NCI-H2227 treated with DMSO at 0.1 percent for 48 hours (cell line): ENCODE results near the gene KLF16.
"Not testable (repeated sequence)": the region's sequence is repeated elsewhere in the genome, so short reads cannot be mapped to it uniquely, and the experiment has no call there.

Source experiments
- DNase-seq: peaks from one replicate; lab custom pipeline; 2025; lab: John Stamatoyannopoulos, UW

The KLF16 gene

DNA sequence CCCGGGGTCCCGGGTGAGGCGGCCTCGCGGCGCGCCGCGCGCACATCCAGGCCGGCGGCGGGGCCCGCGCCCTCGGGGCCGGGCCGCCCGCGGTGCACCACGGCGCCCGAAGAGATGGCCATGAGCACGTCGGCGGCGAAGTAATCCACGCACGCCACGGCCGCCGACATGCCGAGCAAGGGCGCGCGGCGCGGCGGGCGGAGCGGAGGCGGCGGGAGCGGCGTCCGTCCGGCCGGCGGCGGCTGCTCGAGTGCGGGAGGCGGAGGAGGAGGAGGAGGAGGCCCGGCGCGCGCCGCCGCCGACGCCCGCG lies at the start of gene KLF16:
Gene KLF16, minus strand, starts transcription at position 252 of the 310 bp plus-strand sequence. Its CDS starts 82 bp downstream, at position 170.
- no peak for DNase-seq

DNA sequence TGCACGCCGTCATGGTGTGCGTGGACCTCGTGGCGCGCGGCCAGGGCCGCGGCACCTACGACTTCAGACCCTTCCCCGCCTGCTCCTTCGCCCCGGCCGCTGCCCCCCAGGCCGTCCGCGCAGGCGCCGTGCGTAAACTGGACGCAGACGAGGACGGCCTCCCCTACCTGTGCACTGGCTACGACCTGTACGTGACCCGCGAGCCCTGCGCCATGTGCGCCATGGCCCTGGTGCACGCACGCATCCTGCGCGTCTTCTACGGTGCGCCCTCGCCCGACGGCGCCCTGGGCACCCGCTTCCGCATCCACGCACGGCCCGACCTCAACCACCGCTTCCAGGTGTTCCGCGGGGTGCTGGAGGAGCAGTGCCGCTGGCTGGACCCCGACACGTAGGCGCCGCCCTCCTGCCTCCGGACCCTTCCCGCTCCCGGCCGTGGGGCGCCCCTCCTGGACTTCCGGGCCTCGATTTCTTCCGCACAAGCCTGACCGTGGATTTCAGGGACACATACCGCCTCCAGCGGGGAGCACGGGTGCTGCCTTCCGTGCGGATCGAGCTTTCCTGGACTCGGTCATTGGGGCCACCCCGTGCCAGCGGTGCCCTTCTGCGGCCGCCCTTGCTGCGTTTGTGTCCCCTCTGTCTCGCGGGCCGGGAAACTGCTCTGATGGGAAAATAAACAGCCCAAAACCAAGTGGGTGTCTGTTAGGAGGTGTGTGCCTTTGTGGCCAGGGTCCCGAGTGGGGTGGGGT lies 49.6 kb upstream of the KLF16 start:
- no peak for DNase-seq

DNA sequence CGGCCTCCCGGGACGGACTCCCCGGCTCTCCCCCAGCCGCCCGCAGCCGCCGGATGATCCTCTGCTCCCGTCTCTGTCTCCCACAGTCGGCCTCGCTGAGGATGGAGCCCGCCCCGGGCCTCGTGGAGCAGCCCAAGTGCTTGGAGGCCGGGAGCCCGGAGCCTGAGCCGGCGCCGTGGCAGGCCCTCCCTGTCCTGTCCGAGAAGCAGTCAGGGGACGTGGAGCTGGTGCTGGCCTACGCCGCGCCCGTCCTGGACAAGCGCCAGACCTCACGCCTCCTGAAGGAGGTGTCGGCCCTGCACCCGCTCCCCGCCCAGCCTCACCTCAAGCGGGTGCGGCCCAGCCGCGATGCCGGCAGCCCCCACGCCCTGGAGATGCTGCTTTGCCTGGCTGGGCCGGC lies 48.6 kb upstream of the KLF16 start:
- DNase-seq = no peak

DNA sequence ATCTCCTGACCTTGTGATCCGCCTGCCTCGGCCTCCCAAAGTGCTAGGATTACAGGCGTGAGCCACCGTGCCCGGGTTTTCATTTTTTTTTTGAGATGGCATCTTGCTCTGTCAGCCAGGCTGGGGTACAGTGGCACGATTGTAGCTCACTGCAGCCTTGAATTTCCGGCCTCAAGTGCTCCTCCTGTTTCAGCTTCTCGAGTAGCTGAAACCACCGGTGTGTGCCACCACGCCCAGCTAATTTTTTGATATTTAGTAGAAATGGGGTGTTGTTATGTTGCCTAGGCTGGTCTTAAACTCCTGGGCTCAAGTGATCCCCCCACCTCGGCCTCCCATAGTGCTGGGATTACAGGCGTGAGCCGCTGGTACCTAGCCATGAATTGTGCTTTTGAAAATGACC lies 47.7 kb upstream of the KLF16 start:
- DNase-seq = no peak

DNA sequence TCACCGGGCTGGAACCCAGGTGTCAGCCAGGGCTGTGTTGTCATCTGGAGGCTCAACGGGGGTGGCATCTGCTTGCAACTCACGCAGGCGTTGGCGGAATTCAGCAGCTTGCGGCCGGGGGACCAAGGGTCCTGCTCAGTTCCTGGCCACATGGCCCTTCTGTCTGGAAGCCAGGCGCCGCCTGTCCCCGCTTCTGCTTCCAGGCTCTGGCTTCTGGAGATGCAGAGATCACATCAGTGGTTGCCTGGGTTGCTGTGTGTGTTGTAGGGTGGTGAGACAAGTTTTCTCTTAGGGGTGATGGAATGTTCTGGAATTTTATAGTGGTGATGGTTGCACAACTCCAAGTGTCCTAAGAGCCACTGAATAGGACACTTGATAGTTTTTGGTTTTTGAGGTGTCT lies 46.8 kb upstream of the KLF16 start:
- no peak for DNase-seq

DNA sequence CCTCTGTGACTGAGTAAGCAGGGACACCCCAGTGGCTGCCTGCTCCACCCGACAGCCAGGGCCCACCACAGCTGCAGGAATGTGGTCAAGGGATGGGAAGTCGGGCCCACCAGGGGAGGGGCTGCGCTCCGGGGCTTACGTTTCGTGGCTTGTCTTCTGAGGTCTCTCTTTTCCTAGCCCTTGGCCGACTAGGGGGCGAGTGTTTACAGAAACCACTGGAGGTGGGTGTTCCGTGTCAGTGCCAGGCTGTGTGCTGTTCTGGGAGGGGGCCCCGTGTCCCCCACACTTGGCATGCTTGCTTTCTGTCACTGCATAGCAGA lies 46.3 kb upstream of the KLF16 start:
- no peak for DNase-seq

DNA sequence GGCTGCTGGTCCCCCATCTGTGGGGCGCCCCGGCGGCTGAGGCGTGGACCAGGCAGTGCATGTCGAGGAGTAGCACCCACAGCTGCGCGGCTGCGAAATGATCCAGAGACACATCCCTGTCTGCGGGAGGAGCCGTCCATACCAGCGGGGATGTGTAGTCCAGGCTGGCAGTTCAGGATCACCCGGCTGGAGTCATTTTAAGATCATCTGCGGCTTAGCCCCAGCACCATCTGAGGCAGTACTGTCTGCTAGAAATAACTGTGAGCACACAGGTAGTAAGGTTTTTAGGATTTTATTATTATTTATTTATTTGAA lies 44.9 kb upstream of the KLF16 start:
- no peak for DNase-seq

DNA sequence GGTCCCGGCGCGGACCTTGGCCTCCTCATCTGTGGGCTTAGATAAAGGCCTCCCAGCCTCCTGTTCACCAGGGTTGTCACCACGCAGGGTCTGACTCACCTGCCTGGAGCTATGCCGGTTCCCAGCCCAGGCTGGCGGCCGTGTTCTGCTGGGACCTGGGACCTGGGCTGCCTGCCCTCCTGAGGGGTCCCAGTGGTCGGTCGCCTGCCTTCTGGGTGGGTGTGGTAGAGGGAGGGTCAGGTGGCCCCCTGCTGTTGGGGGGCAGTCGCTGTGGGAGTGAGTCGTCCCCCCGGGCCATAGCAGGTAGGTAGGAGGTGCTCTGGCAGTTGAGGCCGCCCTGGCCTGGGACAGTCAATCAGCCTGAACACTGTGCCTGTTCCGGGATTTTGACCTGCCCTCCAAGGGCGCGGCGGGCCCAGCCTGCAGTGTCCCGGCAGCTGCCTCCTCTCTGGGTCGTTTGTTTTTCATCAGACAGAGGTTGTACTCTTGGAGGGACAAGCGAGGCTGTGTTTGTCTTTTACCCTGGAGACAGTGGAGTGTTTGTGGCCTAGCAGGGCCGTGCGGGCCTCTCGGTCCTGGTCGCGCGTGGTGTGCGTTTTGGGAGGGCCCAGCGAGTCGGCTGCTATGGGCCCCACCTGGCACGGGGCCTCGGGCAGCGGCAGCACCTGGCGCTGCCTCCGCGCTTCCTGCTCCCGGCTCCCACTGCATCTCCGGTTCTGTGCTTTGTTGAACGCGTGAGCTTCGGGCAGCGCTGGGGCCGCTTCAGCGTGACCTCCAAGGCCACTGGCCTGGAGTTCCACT lies 44.4 kb upstream of the KLF16 start:
- no peak for DNase-seq

DNA sequence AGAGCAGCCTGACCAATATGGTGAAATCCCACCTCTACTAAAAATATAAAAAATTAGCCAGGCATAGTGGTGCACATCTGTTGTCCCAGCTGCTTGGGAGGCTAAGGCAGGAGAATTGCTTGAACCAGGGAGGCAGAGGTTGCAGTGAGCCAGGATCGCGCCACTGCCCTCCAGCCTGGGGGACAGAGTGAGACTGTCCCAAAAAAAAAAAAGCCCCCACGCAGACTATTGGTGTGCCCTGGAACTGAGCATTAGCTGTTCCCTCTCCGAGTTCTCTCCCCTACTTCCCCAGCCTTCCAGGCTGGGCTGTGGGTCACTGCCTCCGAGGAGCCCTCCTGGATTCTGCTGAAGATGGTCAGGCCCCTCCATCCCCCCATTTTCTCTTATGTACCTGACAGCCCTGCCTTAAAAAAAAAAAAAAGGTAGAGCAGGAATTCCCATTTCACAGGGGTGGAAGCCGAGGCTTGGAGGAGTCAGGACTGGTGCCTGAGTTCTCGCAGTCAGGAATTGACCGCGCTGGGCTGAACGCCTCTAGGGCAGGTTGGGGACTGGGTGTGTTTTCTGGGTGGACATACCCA lies 43.7 kb upstream of the KLF16 start:
- no peak for DNase-seq

DNA sequence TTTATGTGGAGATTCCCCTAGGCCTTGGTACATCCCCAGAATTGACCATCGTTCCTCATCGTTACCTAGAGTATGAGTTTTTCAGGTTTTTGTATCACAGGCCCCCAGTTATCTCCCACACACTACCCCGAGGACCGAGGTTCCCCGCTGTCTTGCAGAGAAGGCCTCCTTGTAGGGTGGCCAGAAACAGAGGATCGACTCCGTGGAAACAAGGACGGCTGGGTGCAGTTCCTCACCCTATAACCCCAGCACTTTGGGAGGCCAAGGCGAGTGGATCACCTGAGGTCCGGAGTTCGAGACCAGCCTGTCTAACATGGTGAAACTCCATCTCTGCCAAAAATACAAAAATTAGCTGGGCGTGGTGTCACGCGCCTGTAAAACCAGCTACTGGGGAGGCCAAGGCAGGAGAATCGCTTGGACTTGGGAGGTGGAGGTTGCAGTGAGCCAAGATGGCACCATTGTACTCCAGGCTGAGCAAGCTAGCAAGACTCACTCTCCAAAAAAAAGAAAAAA lies 42.5 kb upstream of the KLF16 start:
- DNase-seq = no peak

DNA sequence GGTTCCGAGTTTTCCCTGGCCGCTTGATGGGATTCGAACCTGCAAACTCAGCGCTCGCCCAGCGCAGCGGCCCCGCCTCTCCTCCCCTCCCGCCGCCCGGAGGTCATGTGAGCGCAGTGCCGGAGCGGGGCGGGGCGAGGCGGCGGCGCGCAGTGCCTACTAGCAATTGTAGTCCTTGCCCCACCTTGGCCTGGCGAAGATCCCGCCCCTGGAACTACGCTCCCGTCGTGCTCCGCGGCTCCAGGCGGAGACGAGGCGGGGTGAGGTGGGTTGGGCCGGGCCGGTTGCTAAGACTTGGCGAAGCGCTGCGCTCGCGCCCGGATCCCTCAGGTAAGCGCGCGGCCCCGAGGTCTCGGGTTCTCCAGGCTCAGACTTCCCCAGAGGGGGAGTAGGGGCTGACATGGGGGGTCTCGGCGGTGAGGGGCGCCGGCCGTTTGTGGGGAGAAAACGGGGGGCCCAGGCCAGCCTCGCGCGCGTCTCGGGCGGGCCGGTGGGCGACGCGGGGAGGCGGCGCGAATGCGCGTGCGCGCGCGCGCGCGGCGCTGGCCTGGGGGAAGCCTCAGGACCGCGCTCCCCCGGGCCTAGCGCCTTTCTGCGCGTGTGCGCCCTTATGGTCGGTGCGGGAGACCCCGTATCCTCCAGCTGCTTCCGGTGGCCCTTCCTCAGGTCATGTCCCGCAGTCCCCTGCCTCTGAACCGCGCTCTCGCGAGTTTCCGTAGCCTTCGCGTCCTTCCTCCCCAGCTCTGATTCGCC lies 41.9 kb upstream of the KLF16 start, which contains the start of the genes ADAT3 and SCAMP4:
Gene ADAT3, plus strand, starts transcription at position 290 of the 753 bp plus-strand sequence. CDS start 6,649 bp downstream, outside the sequence.
Gene SCAMP4, plus strand, starts transcription at position 290 of the 753 bp plus-strand sequence. CDS start 9,621 bp downstream, outside the sequence.
- peak; percentile 94 for DNase-seq

DNA sequence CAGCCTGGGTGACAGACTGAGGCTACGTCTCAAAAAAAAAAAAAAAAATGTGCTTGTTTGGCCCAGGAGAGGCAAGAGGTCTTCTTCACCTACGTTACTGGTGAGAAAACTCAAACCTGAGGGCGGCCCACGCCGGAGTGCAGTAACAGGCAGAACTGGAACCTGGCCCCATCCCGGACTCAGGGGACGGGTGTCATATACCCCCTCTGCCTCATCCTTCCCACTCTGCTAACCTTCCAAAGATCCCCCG lies 41.4 kb upstream of the KLF16 start:
- no peak for DNase-seq

DNA sequence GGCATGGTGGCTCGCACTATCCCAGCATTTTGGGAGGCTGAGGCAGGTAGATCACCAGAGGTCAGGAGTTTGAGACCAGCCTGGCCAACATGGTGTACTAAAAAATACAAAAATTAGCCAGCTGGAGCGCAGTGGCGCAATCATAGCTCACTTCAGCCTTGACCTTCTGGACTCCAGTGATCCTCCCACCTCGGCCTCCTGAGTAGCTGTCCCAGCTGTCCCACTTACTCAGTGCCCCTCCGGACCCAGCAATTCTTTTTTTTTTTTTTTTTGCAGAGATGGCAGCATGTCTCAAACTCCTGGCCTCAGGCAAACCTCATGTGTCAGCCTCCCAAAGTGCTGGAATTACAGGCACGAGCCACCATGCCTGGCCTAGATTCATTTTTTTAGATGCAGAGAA lies 39.5 kb upstream of the KLF16 start:
- no peak for DNase-seq

DNA sequence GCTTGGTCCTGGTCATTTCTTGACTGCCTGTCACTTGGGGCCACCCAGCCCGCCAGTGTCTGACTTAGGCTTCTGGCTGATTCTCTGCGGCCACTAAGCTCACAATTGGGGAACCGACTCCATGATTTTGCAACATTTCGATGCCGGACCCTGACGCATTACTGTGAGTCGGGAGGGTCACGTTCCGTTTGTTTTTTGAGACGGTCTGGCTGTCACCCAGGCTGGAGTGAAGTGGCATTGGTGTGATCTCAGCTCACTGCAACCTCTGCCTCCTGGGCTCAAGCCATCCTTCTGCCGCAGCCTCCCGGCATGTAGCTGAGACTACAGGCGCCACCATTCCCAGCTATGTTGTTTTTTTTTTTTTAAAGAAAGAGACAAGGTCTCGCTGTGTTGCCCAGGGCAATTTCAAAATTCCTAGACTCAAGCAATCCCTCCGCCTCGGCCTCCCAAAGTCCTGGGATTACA lies 38.6 kb upstream of the KLF16 start:
- DNase-seq = no peak

DNA sequence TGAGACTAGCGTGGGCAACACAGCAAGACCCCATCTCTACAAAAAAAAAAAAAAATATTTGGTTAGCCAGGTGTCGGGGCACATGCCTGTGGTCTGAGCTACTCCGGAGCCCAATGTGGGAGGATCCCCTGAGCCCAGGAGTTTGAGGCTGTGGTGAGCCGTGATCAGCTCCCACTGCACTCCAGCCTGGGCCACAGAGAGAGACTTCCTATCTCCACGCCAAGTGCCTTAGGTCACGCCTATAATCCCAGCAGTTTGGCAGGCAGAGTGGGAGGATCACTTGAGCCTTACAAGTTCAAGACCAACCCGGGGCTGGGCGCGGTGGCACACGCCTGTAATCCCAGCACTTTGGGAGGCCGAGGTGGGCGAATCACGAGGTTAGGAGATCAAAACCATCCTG lies 33.1 kb upstream of the KLF16 start:
- no peak for DNase-seq

DNA sequence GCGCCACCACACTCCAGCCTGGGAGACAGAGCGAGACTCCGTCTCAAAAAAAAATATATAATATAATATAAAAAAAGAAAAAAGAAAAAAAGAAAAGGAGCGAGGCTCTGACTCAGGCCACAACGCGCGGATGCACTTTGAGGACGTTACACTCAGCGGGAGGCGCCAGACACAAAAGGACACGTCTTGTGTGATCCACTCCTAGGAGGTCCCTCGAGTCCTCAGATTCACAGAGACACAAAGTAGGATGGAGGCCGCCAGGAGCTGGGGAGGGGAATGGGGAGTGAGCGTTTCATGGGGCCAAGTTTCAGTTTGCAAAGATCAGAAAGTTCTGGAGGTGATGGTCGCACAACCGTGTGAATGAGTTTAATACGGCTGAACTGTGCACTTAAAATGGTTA lies 30.4 kb upstream of the KLF16 start:
- no peak for DNase-seq

DNA sequence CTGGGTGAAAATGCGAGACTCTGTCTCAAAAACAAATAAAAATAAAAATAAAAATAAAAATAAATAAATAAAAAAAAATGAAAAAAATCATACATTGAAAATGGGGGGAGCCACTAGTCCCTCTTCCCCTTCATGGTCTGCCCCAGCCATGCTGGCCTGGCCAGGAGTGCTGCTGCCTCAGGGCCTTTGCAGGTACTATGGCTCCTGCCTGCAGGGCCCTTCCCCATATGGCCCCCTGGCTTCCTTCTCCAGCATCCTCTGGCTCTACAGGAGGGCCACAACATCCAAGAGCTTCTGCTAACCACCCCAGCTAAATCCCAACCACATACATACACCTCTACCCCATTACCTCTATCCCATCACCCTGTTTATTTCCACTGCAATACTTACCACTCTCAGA lies 26.5 kb upstream of the KLF16 start:
- DNase-seq = no peak

DNA sequence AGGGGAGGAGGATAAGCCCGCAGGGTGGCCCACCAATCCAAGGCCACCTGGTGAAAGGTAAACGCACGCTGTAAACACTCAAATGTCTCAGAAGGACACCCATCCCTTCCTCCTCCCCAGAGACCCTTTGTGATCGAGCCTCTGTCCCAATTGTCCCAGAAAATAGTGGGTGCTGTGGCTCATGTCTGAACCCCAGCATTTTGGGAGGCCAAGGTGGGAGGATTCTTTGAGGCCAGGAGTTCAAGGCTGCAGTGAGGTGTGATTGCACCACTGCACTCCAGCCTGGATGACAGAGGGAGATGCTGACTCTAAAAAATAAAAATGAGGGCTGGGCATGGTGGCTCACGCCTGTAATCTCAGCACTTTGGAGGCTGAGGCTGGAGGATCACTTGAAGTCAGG lies 25.0 kb upstream of the KLF16 start:
- DNase-seq = no peak

DNA sequence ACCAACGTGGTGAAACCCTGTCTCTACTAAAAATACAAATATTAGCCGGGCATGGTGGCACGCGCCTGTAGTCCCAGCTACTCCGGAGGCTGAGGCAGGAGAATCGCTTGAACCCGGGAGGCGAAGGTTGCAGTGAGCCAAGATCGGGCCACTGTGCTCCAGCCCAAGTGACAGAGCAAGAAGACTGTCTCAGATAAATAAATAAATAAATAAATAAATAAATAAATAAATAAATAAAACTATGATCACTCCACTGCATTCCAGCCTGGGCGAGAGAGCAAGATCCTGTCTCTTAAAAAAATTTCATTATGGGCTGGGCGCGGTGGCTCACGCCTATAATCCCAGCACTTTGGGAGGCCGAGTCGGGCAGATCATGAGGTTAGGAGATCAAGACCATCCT lies 23.0 kb upstream of the KLF16 start:
- not testable (repeated sequence) for DNase-seq

DNA sequence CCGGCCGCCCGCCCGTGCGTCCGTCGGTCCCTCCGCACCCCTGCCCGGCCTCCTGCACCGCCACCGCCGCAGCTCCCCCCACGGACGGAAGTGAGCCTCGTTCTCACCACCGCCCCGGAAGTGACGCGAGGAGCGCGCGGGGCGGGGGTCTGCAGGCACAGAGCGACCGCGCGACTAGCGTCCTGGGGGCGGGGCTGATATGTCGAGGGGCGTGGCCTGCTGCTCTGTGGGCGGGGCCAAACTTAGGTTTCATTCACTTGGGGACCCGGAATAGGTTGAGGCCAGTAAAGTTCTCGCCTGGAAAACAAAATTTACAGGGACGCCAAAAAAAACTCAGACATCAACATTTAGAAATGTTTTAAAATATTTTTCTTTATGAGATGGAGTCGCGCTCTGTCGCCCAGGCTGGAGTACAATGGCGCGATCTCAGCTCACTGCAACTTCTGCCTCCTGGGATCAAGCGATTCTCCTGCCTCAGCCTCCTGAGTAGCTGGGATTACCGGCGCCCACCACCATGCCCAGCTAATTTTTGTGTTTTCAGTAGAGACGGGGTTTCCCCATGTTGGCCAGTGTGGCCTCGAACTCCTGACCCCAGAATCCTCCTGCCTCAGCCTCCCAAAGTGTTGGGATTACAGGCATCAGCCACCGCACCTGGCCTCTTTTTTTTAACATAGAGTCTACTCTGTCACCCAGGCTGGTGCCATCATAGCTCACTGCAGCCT lies 22.2 kb upstream of the KLF16 start, which contains the start of gene ABHD17A:
Gene ABHD17A, minus strand, starts transcription at position 99 of the 722 bp plus-strand sequence. CDS start 3,930 bp downstream, outside the sequence.
- DNase-seq = peak; percentile 62

DNA sequence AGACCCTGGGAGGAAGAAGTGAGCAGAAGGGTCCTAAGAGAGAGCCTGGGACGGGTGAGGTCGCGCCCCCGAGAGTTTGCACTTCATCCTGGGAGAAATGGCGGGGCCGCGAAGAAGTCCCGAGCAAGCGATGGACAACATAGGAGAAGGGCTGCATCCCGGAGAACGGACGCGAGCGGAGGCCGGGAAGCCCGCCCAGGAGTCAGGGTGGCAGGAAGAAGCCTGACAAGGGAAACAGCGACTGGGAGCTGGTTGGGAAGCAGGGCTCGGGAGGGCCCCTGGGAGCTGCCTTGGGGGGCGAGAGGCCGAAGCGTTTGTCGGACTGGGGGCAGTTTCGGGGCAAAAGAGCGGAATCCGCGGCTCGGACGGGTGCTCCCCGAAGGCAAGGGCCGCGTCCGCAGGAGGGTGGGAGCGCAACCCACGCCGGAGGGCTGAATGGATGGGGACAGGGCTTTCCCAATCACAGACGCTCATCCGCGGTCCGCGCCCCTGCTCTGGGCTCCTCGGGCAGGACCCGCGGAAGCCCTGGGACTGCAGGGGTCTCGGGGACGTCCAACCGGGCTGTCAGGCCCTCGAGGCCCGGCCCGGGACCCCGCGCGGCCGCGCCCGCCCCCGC lies 21.4 kb upstream of the KLF16 start:
- DNase-seq = no peak
